ENCODE measurements around the gene AUTS2. TPM values are rescaled to one million over a fixed set of nuclear protein-coding genes. Genes with fewer than 3 reads are reported as not detected.

AUTS2 gene
- total RNA-seq, 5 donors from 2014 or later (not counting 1 experiment from before 2014, with no cell fraction given), result 10.6 to 66.2 (median 37.6) TPM

- Histone ChIP-seq H3K27me3 (replicated peaks in 1 of 2; ENCODE audit: control insufficient read depth in 2 of 2, extremely low read depth in 1 of 2, insufficient read depth in 2 of 2, low read length in 1 of 2) (no peaks in the 10 kb centered on the region), H3K9me3 (no peaks in the 10 kb centered on the region), H3K27ac (ENCODE audit: low read length) (no peak overlapping the region), H3K4me3 (ENCODE audit: control insufficient read depth in 1 of 2, extremely low read depth in 1 of 2, low read length in 1 of 2) (no peak overlapping the region), H3K36me3 (ENCODE audit: control insufficient read depth in 2 of 2, extremely low read depth in 1 of 2, insufficient read depth in 1 of 2, low read length in 1 of 2) (no peaks in the 10 kb centered on the region), H3K4me1 (ENCODE audit: control insufficient read depth in 1 of 2, extremely low read depth in 1 of 2, insufficient read depth in 2 of 2, low read length in 2 of 2) (no peaks in the 10 kb centered on the region)
- Mint-ChIP-seq H3K27ac (no peak overlapping the region), H3K27me3 (no peaks in the 10 kb centered on the region), H3K36me3 (no peaks in the 10 kb centered on the region), H3K4me1 (peaks cover 0 to 2% (median 0%) of the 10 kb centered on the region in 3 donors), H3K4me3 (no peak overlapping the region), H3K9me3 (no peaks in the 10 kb centered on the region)
- ChIA-PET CTCF (no interaction called here), POLR2A (no interaction called here)
- DNase-seq, result no peak
- ATAC-seq (replicated peaks in 1 of 4), result no peak
- no CpG with 5 or more reads among the region's 1 CpG for WGBS (ENCODE audit: insufficient coverage)
Observed at GRCh38 chr7:69808391-69808790, 210.1 kb downstream of the AUTS2 start.

GRCh38 chr7:69811476-69812308 lies 213.4 kb downstream of the AUTS2 start:
- Histone ChIP-seq H3K4me1 (ENCODE audit: control insufficient read depth in 1 of 2, extremely low read depth in 1 of 2, insufficient read depth in 2 of 2, low read length in 2 of 2) (no peaks in the 10 kb centered on the region), H3K27me3 (replicated peaks in 1 of 2; ENCODE audit: control insufficient read depth in 2 of 2, extremely low read depth in 1 of 2, insufficient read depth in 2 of 2, low read length in 1 of 2) (no peaks in the 10 kb centered on the region), H3K27ac (ENCODE audit: low read length) (no peak overlapping the region), H3K36me3 (ENCODE audit: control insufficient read depth in 2 of 2, extremely low read depth in 1 of 2, insufficient read depth in 1 of 2, low read length in 1 of 2) (no peaks in the 10 kb centered on the region), H3K4me3 (ENCODE audit: control insufficient read depth in 1 of 2, extremely low read depth in 1 of 2, low read length in 1 of 2) (no peak overlapping the region), H3K9me3 (no peaks in the 10 kb centered on the region)
- Mint-ChIP-seq H3K36me3 (no peaks in the 10 kb centered on the region), H3K4me3 (no peak overlapping the region), H3K9me3 (no peaks in the 10 kb centered on the region), H3K4me1 (no peaks in the 10 kb centered on the region), H3K27me3 (no peaks in the 10 kb centered on the region), H3K27ac (no peak overlapping the region)
- WGBS (ENCODE audit: insufficient coverage), result 92% methylated on average over 5 of the region's 7 CpGs
- CTCF ChIA-PET, result no interaction called here
- ATAC-seq (replicated peaks in 1 of 4) (no peak), DNase-seq (no peak)
- POLR2A ChIA-PET, result no interaction called here

- H3K36me3 Mint-ChIP-seq, result no peaks in the 10 kb centered on the region
- no peaks in the 10 kb centered on the region for H3K4me1 Mint-ChIP-seq
- H3K9me3 Mint-ChIP-seq, result no peaks in the 10 kb centered on the region
- H3K27me3 Mint-ChIP-seq, result no peaks in the 10 kb centered on the region
- no peak overlapping the region for H3K27ac Mint-ChIP-seq
- Histone ChIP-seq H3K27ac (ENCODE audit: low read length) (no peak overlapping the region), H3K4me3 (ENCODE audit: control insufficient read depth in 1 of 2, extremely low read depth in 1 of 2, low read length in 1 of 2) (no peak overlapping the region), H3K4me1 (ENCODE audit: control insufficient read depth in 1 of 2, extremely low read depth in 1 of 2, insufficient read depth in 2 of 2, low read length in 2 of 2) (no peaks in the 10 kb centered on the region), H3K9me3 (no peaks in the 10 kb centered on the region), H3K36me3 (ENCODE audit: control insufficient read depth in 2 of 2, extremely low read depth in 1 of 2, insufficient read depth in 1 of 2, low read length in 1 of 2) (no peaks in the 10 kb centered on the region), H3K27me3 (replicated peaks in 1 of 2; ENCODE audit: control insufficient read depth in 2 of 2, extremely low read depth in 1 of 2, insufficient read depth in 2 of 2, low read length in 1 of 2) (no peaks in the 10 kb centered on the region)
- no peak for ATAC-seq (replicated peaks in 1 of 4)
- POLR2A ChIA-PET, result no interaction called here
- no peak overlapping the region for H3K4me3 Mint-ChIP-seq
- 83% methylated on average over 1 of the region's 1 CpG for WGBS (ENCODE audit: insufficient coverage)
- DNase-seq, result no peak
- CTCF ChIA-PET, result no interaction called here
Observed at GRCh38 chr7:69812756-69813155, 214.5 kb downstream of the AUTS2 start.

GRCh38 chr7:69813637-69814240 lies 215.5 kb downstream of the AUTS2 start:
- Mint-ChIP-seq H3K27ac (no peak overlapping the region), H3K4me3 (no peak overlapping the region), H3K9me3 (no peaks in the 10 kb centered on the region), H3K4me1 (no peaks in the 10 kb centered on the region), H3K27me3 (no peaks in the 10 kb centered on the region), H3K36me3 (no peaks in the 10 kb centered on the region)
- ChIA-PET CTCF (no interaction called here), POLR2A (no interaction called here)
- no peaks in the 10 kb centered on the region for H3K9me3 ChIP-seq
- H3K4me1 ChIP-seq (ENCODE audit: control insufficient read depth in 1 of 2, extremely low read depth in 1 of 2, insufficient read depth in 2 of 2, low read length in 2 of 2), result no peaks in the 10 kb centered on the region
- no peak overlapping the region for H3K4me3 ChIP-seq (ENCODE audit: control insufficient read depth in 1 of 2, extremely low read depth in 1 of 2, low read length in 1 of 2)
- no peak overlapping the region for H3K27ac ChIP-seq (ENCODE audit: low read length)
- DNase-seq, result no peak
- no peak for ATAC-seq (replicated peaks in 1 of 4)
- H3K36me3 ChIP-seq (ENCODE audit: control insufficient read depth in 2 of 2, extremely low read depth in 1 of 2, insufficient read depth in 1 of 2, low read length in 1 of 2), result no peaks in the 10 kb centered on the region
- H3K27me3 ChIP-seq (replicated peaks in 1 of 2; ENCODE audit: control insufficient read depth in 2 of 2, extremely low read depth in 1 of 2, insufficient read depth in 2 of 2, low read length in 1 of 2), result no peaks in the 10 kb centered on the region

GRCh38 chr7:69814421-69814962 lies 216.2 kb downstream of the AUTS2 start:
- no peaks in the 10 kb centered on the region for H3K27me3 Mint-ChIP-seq
- H3K9me3 ChIP-seq, result no peaks in the 10 kb centered on the region
- H3K4me1 ChIP-seq (ENCODE audit: control insufficient read depth in 1 of 2, extremely low read depth in 1 of 2, insufficient read depth in 2 of 2, low read length in 2 of 2), result no peaks in the 10 kb centered on the region
- ChIA-PET POLR2A (no interaction called here), CTCF (no interaction called here)
- no peaks in the 10 kb centered on the region for H3K4me1 Mint-ChIP-seq
- no peak overlapping the region for H3K27ac Mint-ChIP-seq
- no peak overlapping the region for H3K4me3 ChIP-seq (ENCODE audit: control insufficient read depth in 1 of 2, extremely low read depth in 1 of 2, low read length in 1 of 2)
- H3K4me3 Mint-ChIP-seq, result no peak overlapping the region
- DNase-seq (no peak), ATAC-seq (replicated peaks in 1 of 4) (no peak)
- no peaks in the 10 kb centered on the region for H3K36me3 Mint-ChIP-seq
- no peaks in the 10 kb centered on the region for H3K9me3 Mint-ChIP-seq
- WGBS (ENCODE audit: insufficient coverage), result 86% methylated on average over 12 of the region's 14 CpGs
- H3K27me3 ChIP-seq (replicated peaks in 1 of 2; ENCODE audit: control insufficient read depth in 2 of 2, extremely low read depth in 1 of 2, insufficient read depth in 2 of 2, low read length in 1 of 2), result no peaks in the 10 kb centered on the region
- H3K36me3 ChIP-seq (ENCODE audit: control insufficient read depth in 2 of 2, extremely low read depth in 1 of 2, insufficient read depth in 1 of 2, low read length in 1 of 2), result no peaks in the 10 kb centered on the region
- H3K27ac ChIP-seq (ENCODE audit: low read length), result no peak overlapping the region

- peaks cover 0 to 3% of the 10 kb centered on the region in 2 donors for H3K27me3 Mint-ChIP-seq
- H3K27me3 ChIP-seq (replicated peaks in 1 of 2; ENCODE audit: control insufficient read depth in 2 of 2, extremely low read depth in 1 of 2, insufficient read depth in 2 of 2, low read length in 1 of 2), result no peaks in the 10 kb centered on the region
- no peaks in the 10 kb centered on the region for H3K4me1 Mint-ChIP-seq
- ChIA-PET POLR2A (no interaction called here), CTCF (interaction anchor here in 1 of 2 donors (0.9 kb wide), 1 partner anchor 23 kb away, joined by 3 read pairs; no protein-coding TSS in a partner anchor)
- no peaks in the 10 kb centered on the region for H3K36me3 ChIP-seq (ENCODE audit: control insufficient read depth in 2 of 2, extremely low read depth in 1 of 2, insufficient read depth in 1 of 2, low read length in 1 of 2)
- no peak overlapping the region for H3K27ac Mint-ChIP-seq
- 100% methylated on average over 1 of the region's 3 CpGs for WGBS (ENCODE audit: insufficient coverage)
- H3K9me3 ChIP-seq, result no peaks in the 10 kb centered on the region
- no peaks in the 10 kb centered on the region for H3K9me3 Mint-ChIP-seq
- DNase-seq (no peak), ATAC-seq (replicated peaks in 1 of 4) (no peak)
- no peaks in the 10 kb centered on the region for H3K36me3 Mint-ChIP-seq
- H3K4me1 ChIP-seq (ENCODE audit: control insufficient read depth in 1 of 2, extremely low read depth in 1 of 2, insufficient read depth in 2 of 2, low read length in 2 of 2), result no peaks in the 10 kb centered on the region
- no peak overlapping the region for H3K4me3 ChIP-seq (ENCODE audit: control insufficient read depth in 1 of 2, extremely low read depth in 1 of 2, low read length in 1 of 2)
- no peak overlapping the region for H3K4me3 Mint-ChIP-seq
- no peak overlapping the region for H3K27ac ChIP-seq (ENCODE audit: low read length)
Observed at GRCh38 chr7:69816501-69816900, 218.2 kb downstream of the AUTS2 start.

All from T-cell (primary cell).